ENCODE results near the gene CLC. TPM values are rescaled to one million over a fixed set of nuclear protein-coding genes. Genes with fewer than 3 reads are reported as not detected.
"Not testable (repeated sequence)": the region's sequence is repeated elsewhere in the genome, so short reads cannot be mapped to it uniquely, and the experiment has no call there.

Gene CLC
- total and polyA plus RNA-seq, 2 of the 8 experiments (the other 6 are each of a cell fraction or from before 2014, with no cell fraction given) = 6.4 to 12.4 TPM

DNA sequence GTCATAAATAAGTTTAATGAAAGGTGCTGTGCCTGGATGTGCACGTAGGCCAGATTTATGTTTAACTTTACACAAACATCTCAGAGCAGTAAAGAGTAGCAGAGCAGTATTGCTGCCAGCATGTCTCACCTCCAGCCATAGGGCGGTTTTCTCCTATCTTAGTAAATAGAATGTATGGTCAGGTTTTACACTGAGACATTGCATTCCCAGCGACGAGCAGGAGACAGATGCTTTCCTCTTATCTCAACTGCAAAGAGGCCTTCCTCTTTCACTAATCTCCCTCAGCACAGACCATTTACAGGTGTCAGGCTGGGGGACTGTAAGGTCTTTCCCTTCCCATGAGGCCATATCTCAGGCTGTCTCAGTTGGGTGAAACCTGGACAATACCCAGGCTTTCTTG, 49.2 kb downstream of the CLC start:
- H3K9me3 ChIP-seq (ENCODE audit: insufficient read depth in 2 of 2, low read depth in 1 of 2, low read length in 1 of 2); H3K4me2 ChIP-seq (ENCODE audit: insufficient read depth in 1 of 2, low read depth in 2 of 2, low read length in 2 of 2); H4K91ac ChIP-seq (replicated peaks; ENCODE audit: insufficient read length, low read length); CTCF ChIA-PET (ENCODE audit: partially characterized antibody); H2AK5ac ChIP-seq (ENCODE audit: low read depth, low read length); H4K20me1 ChIP-seq (replicated peaks in 1 of 2; ENCODE audit: control insufficient read depth in 1 of 2, insufficient read depth in 2 of 2, low read length in 2 of 2); H3K56ac ChIP-seq (replicated peaks; ENCODE audit: insufficient read length, low read depth, low read length); H3K4me3 ChIP-seq (ENCODE audit: extremely low read depth in 1 of 4, insufficient read depth in 2 of 4, low read depth in 3 of 4, low read length in 4 of 4); H3K79me2 ChIP-seq (ENCODE audit: control insufficient read depth in 1 of 2, insufficient read depth in 2 of 2, low read length in 2 of 2); H3K14ac ChIP-seq (ENCODE audit: insufficient read length); H2AFZ ChIP-seq (ENCODE audit: low read length); H3K27ac ChIP-seq (ENCODE audit: low read depth, low read length); H3K36me3 ChIP-seq (ENCODE audit: control insufficient read depth in 2 of 4, insufficient read depth in 4 of 4, low read length in 3 of 4); H3K4me1 ChIP-seq (replicated peaks in 1 of 4; ENCODE audit: control insufficient read depth in 3 of 4, insufficient read depth in 4 of 4, low read length in 3 of 4); H2BK12ac ChIP-seq (ENCODE audit: low read depth, low read length); H2BK15ac ChIP-seq (ENCODE audit: low read length); H4K8ac ChIP-seq (ENCODE audit: extremely low read depth, insufficient read depth, low read length); H3K9ac ChIP-seq (replicated peaks in 1 of 4; ENCODE audit: extremely low read depth in 1 of 4, low read depth in 3 of 4, low read length in 3 of 4); H4K5ac ChIP-seq (ENCODE audit: insufficient read length, low read depth, low read length); H2BK120ac ChIP-seq (replicated peaks; ENCODE audit: low read depth, low read length); H3K18ac ChIP-seq (ENCODE audit: extremely low read depth, low read length); H3K79me1 ChIP-seq (ENCODE audit: low read depth, low read length); H2BK20ac ChIP-seq (ENCODE audit: low read length); H3K23me2 ChIP-seq (ENCODE audit: low read depth, low read length); H3K4ac ChIP-seq (replicated peaks; ENCODE audit: insufficient read length, low read depth, low read length); H3K27me3 ChIP-seq (replicated peaks in 1 of 4; ENCODE audit: control insufficient read depth in 3 of 4, extremely low read depth in 1 of 4, insufficient read depth in 3 of 4, low read length in 3 of 4); H2BK5ac ChIP-seq (ENCODE audit: low read depth, low read length); H3K23ac ChIP-seq (ENCODE audit: insufficient read length); POLR2A ChIA-PET (ENCODE audit: partially characterized antibody); FAIRE-seq: not testable (repeated sequence)
- DNase-seq (ENCODE audit: low read depth in 1 of 2, low spot score in 2 of 2) = peak in 1 of 2 experiments; percentile 16
- 86% methylated on average over 4 of the region's 4 CpGs; no CpG with 5 or more reads in 1 of the 2 experiments for WGBS, 2 experiments (ENCODE audit: extremely low coverage in 1 of 2, insufficient coverage in 1 of 2, insufficient read length in 1 of 2, insufficient replicate concordance in 2 of 2, low coverage in 1 of 2, low lambda C conversion rate in 2 of 2, missing lambda C conversion rate in 1 of 2)
